ENCODE data around the gene PTCSC3. TPM values are rescaled to one million over a fixed set of nuclear protein-coding genes. Genes with fewer than 3 reads are reported as not detected.

The PTCSC3 gene
- total RNA-seq, 1 donor from 2014 or later: not detected

DNA sequence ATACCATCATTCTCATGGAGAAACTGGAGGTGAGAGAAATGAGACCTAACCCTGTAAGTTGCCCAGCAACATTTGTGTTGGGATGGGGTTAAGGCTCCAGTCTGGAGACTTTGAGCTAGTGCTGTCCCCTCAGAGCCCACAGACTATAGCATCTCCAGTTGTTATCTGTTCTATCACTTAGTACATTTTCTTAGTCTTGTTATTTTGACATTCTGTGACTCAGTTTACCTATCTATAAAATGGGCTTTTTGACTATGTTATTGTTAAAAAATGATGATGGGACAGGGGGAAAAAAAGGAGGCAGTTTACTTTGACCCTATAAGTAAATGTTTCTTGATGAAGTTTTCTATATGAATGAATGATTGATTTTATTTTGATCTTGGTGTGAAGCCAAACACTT is 45.8 kb upstream of the PTCSC3 start:
- TF ChIP-seq, protein P1, sequence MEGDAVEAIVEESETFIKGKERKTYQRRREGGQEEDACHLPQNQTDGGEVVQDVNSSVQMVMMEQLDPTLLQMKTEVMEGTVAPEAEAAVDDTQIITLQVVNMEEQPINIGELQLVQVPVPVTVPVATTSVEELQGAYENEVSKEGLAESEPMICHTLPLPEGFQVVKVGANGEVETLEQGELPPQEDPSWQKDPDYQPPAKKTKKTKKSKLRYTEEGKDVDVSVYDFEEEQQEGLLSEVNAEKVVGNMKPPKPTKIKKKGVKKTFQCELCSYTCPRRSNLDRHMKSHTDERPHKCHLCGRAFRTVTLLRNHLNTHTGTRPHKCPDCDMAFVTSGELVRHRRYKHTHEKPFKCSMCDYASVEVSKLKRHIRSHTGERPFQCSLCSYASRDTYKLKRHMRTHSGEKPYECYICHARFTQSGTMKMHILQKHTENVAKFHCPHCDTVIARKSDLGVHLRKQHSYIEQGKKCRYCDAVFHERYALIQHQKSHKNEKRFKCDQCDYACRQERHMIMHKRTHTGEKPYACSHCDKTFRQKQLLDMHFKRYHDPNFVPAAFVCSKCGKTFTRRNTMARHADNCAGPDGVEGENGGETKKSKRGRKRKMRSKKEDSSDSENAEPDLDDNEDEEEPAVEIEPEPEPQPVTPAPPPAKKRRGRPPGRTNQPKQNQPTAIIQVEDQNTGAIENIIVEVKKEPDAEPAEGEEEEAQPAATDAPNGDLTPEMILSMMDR (IDR thresholded peaks at IDR 0.05; ENCODE audit: unreplicated experiment): no peak
- Mint-ChIP-seq H3K36me3 (ENCODE audit: insufficient read depth) (no peaks in the 10 kb centered on the region), H3K27me3 (peaks cover 98% of the 10 kb centered on the region), H3K9me3 (ENCODE audit: low read depth) (no peaks in the 10 kb centered on the region), H3K4me1 (ENCODE audit: low read depth) (no peaks in the 10 kb centered on the region), H3K27ac (no peak overlapping the region), H3K4me3 (ENCODE audit: low read depth) (no peak overlapping the region)
- no peak for DNase-seq (ENCODE audit: low spot score, unreplicated experiment)

DNA sequence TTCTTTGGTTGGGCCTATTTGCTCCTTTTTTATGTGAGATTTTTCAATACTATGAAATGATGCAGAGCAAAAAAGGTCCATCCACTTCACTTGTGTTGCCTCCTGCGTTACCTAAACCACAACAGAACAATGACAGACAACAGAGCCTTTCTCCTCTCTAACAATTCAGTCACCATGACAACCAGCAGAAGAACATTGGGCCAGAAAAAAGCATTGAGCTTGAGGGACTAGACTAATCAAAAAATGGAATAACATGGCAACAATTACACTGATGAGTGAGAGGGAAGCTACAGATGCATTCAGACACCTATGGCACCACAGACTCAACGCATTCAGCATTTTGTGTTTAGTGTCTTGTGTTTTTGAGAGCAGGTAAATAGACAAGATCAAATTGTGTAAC is 44.6 kb upstream of the PTCSC3 start:
- H3K36me3 Mint-ChIP-seq (ENCODE audit: insufficient read depth): no peaks in the 10 kb centered on the region
- TF ChIP-seq, protein P1 (IDR thresholded peaks at IDR 0.05; ENCODE audit: unreplicated experiment): no peak
- peaks cover 100% of the 10 kb centered on the region for H3K27me3 Mint-ChIP-seq
- no peak overlapping the region for H3K27ac Mint-ChIP-seq
- DNase-seq (ENCODE audit: low spot score, unreplicated experiment): no peak
- no peak overlapping the region for H3K4me3 Mint-ChIP-seq (ENCODE audit: low read depth)
- H3K9me3 Mint-ChIP-seq (ENCODE audit: low read depth): no peaks in the 10 kb centered on the region
- H3K4me1 Mint-ChIP-seq (ENCODE audit: low read depth): no peaks in the 10 kb centered on the region

DNA sequence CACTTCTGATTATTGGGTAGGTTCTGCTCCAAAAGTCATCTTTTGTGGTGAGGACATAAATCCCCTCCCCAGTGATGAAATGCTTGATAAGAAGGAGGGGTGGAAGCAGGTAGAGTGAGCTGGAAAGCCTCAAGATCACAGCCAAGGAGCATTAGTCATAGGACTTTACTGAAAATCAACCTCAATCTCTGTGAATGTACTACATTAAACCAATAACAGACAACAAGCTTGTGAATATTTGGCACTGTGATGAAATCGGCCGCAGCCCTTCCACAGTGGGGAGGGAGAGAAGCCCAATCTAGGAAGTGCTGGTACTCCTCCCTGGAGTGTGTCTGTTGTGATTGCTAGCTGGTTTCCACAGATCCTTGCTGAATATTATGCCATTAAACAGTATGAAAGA is 41.2 kb upstream of the PTCSC3 start:
- no peak overlapping the region for H3K27ac Mint-ChIP-seq
- peaks cover 100% of the 10 kb centered on the region for H3K27me3 Mint-ChIP-seq
- H3K36me3 Mint-ChIP-seq (ENCODE audit: insufficient read depth): no peaks in the 10 kb centered on the region
- no peak overlapping the region for H3K4me3 Mint-ChIP-seq (ENCODE audit: low read depth)
- no peak for DNase-seq (ENCODE audit: low spot score, unreplicated experiment)
- TF ChIP-seq, protein P1 (IDR thresholded peaks at IDR 0.05; ENCODE audit: unreplicated experiment): no peak
- H3K4me1 Mint-ChIP-seq (ENCODE audit: low read depth): peaks cover 4% of the 10 kb centered on the region
- no peaks in the 10 kb centered on the region for H3K9me3 Mint-ChIP-seq (ENCODE audit: low read depth)

DNA sequence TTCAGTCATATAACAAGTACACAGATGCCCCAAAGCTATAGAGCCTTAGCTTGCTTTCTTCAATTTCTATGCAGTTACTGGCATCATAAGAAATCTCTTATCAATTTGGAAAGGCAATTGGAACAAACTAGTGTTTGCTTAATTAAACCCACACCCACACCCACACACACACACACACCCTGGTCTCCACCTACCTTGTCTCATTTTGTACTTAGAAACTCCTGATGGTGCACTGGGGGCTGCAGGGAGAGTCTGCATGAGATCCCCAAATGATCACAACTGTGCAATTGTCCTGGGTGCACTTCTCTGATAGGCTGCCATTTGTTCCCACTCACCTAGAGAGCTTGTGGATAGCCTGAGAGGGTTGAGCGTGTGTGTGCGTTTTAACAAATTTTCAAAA is 40.5 kb upstream of the PTCSC3 start:
- Mint-ChIP-seq H3K4me1 (ENCODE audit: low read depth) (peaks cover 4% of the 10 kb centered on the region), H3K9me3 (ENCODE audit: low read depth) (no peaks in the 10 kb centered on the region), H3K27ac (no peak overlapping the region), H3K36me3 (ENCODE audit: insufficient read depth) (no peaks in the 10 kb centered on the region), H3K4me3 (ENCODE audit: low read depth) (no peak overlapping the region), H3K27me3 (peaks cover 100% of the 10 kb centered on the region)
- DNase-seq (ENCODE audit: low spot score, unreplicated experiment): no peak
- TF ChIP-seq, protein P1 (IDR thresholded peaks at IDR 0.05; ENCODE audit: unreplicated experiment): no peak

DNA sequence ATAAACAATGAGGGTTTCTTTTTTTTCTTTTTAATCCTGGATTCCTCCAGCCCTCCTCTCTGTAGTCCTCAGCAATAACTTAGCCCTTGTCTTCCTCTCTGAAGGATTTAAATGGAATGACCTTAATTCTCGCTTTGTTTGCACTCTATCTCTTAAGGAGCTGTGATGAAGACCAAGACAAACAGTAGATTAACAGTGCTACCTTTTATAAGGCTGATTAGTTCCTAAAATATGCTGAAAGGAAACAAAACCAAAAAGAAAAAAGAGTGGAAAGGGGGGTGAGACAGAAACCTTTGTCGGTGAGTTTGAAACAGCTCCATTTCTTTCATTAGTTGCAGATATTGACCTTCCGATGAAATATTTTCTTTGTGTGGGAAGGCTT is 38.7 kb upstream of the PTCSC3 start:
- peaks cover 100% of the 10 kb centered on the region for H3K27me3 Mint-ChIP-seq
- no peaks in the 10 kb centered on the region for H3K36me3 Mint-ChIP-seq (ENCODE audit: insufficient read depth)
- peaks cover 4% of the 10 kb centered on the region for H3K4me1 Mint-ChIP-seq (ENCODE audit: low read depth)
- H3K27ac Mint-ChIP-seq: no peak overlapping the region
- H3K4me3 Mint-ChIP-seq (ENCODE audit: low read depth): no peak overlapping the region
- TF ChIP-seq, protein P1 (IDR thresholded peaks at IDR 0.05; ENCODE audit: unreplicated experiment): no peak
- no peak for DNase-seq (ENCODE audit: low spot score, unreplicated experiment)
- no peaks in the 10 kb centered on the region for H3K9me3 Mint-ChIP-seq (ENCODE audit: low read depth)

Measured in progenitor cell of endocrine pancreas (in vitro differentiated cells).